ENCODE data around the gene C1QTNF5.
A peak's percentile ranks its signal among the peaks of the same experiment; 100 is the strongest.

C1QTNF5 gene

GRCh38 chr11:119335655-119336543 lies 4.8 kb downstream of the C1QTNF5 start:
- no peak for DNase-seq

- no peak for DNase-seq
These were observed 5.5 kb downstream of the C1QTNF5 start for GRCh38 chr11:119335091-119335654.

- peak; percentile 95 to 97 for DNase-seq
These were observed 6.3 kb downstream of the C1QTNF5 start, which contains the start of gene RNF26 for GRCh38 chr11:119334174-119334930. Gene RNF26 (plus strand): TSS chr11:119334527. CDS start chr11:119335123, 596 bp downstream.

GRCh38 chr11:119332111-119332765 lies 8.4 kb downstream of the C1QTNF5 start:
- no peak for DNase-seq

- DNase-seq = no peak
These were observed 10.4 kb downstream of the C1QTNF5 start for GRCh38 chr11:119330237-119330636.

- no peak for DNase-seq
These were observed 11.4 kb downstream of the C1QTNF5 start for GRCh38 chr11:119329320-119329719.

- DNase-seq = no peak
These were observed 16.5 kb downstream of the C1QTNF5 start for GRCh38 chr11:119324189-119324588.

GRCh38 chr11:119323532-119324033 lies 17.1 kb downstream of the C1QTNF5 start:
- peak; percentile 62 to 78 for DNase-seq

- no peak for DNase-seq
These were observed 17.7 kb downstream of the C1QTNF5 start for GRCh38 chr11:119322921-119323531.

GRCh38 chr11:119322360-119322739 lies 18.3 kb downstream of the C1QTNF5 start:
- DNase-seq = no peak

GRCh38 chr11:119320776-119321524 lies 19.7 kb downstream of the C1QTNF5 start:
- peak; percentile 36 to 51 for DNase-seq

GRCh38 chr11:119320240-119320775 lies 20.4 kb downstream of the C1QTNF5 start:
- DNase-seq = no peak

- DNase-seq = no peak
These were observed 20.9 kb downstream of the C1QTNF5 start for GRCh38 chr11:119319700-119320239.

- DNase-seq = no peak
These were observed 21.5 kb downstream of the C1QTNF5 start for GRCh38 chr11:119319136-119319699.

- peak; percentile 37 to 51 for DNase-seq
These were observed 22.2 kb downstream of the C1QTNF5 start for GRCh38 chr11:119318240-119319135.

GRCh38 chr11:119317592-119318239 lies 23.0 kb downstream of the C1QTNF5 start:
- no peak for DNase-seq

GRCh38 chr11:119316729-119317591 lies 23.7 kb downstream of the C1QTNF5 start, which contains the start of gene MCAM:
Gene MCAM (minus strand): TSS chr11:119317130. CDS start chr11:119317101, 29 bp downstream.
- no peak for DNase-seq

Data from CD4-positive, alpha-beta T cell treated with Interleukin-1 beta for 1 hour (primary cell).